HG03139 (cell line): ENCODE data around the gene PDCL3.

Source experiments
- ATAC-seq: cut with Tn5 transposase; IDR thresholded peaks from one replicate; pipeline ENCODE4 v1.9.1; 2021; ENCODE audit not compliant: unreplicated experiment

Gene PDCL3

DNA sequence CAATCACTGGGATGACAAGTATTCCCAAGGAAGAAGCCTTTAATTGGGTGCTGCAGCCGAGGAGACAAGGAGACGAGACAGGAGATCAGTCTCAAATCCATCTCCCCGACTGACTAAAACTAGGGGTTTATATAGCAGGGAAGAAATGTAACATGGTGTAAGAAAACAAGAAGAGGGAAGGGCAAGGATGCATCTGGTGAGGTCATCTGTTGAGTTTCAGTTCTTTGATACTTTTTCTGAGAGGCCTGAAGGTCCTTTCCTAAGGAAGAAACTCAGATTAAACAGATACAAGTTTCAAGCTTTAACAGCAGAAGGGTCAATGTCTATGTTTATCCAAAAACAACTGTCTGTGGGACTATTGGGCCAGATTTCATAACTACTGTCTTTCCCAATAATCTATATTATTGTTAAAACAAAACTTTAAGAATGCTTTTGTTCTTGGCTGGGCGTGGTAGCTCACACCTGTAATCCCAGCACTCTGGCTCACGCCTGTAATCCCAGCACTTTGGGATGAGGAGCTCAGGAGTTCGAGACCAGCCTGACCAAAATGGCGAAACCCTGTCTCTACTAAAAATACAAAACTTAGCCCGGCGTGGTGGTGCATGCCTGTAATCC is 2.5 kb upstream of the PDCL3 start:
- ATAC-seq: no peak

- no peak for ATAC-seq
These were observed 1.6 kb upstream of the PDCL3 start for GRCh38 chr2:100561191-100561590.

GRCh38 chr2:100563407-100564247 is 834 bp downstream of the PDCL3 start:
- no peak for ATAC-seq

DNA sequence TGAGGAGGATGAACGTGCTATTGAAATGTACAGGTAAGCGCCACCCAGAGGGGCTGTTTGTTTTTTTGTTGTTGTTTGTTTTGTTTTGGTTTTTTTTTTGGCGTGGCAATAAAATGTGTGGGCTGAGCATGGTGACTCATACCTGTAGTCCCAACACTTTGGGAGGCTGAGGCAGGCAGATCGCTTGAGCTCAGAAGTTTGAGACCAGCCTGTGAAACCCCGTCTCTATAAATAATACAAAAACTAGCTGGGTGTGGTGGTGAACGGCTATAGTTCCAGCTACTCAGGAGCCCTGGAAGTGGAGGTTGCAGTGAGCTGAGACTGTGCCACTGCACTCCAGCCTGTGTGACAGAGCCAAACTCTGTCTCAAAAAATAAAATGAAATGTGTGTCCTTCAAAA is 6.2 kb downstream of the PDCL3 start:
- no peak for ATAC-seq

DNA sequence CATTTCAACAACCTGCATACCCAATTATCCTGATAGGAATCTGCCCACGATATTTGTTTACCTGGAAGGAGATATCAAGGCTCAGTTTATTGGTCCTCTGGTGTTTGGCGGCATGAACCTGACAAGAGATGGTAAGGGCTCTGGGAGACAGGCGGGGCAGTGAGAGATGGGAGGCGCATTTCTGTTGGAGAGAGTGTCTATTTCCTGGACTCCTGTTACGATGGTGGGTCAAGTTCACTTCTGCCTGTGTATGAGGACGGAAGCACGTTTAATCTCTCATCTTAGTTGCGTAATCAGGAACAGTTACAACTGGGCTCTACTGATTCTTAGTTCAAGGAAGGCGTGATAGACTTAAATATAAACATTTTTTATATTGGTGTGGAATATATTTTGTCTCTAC is 8.9 kb downstream of the PDCL3 start:
- ATAC-seq: no peak

GRCh38 chr2:100577777-100578176 is 15.0 kb downstream of the PDCL3 start:
- ATAC-seq: no peak

DNA sequence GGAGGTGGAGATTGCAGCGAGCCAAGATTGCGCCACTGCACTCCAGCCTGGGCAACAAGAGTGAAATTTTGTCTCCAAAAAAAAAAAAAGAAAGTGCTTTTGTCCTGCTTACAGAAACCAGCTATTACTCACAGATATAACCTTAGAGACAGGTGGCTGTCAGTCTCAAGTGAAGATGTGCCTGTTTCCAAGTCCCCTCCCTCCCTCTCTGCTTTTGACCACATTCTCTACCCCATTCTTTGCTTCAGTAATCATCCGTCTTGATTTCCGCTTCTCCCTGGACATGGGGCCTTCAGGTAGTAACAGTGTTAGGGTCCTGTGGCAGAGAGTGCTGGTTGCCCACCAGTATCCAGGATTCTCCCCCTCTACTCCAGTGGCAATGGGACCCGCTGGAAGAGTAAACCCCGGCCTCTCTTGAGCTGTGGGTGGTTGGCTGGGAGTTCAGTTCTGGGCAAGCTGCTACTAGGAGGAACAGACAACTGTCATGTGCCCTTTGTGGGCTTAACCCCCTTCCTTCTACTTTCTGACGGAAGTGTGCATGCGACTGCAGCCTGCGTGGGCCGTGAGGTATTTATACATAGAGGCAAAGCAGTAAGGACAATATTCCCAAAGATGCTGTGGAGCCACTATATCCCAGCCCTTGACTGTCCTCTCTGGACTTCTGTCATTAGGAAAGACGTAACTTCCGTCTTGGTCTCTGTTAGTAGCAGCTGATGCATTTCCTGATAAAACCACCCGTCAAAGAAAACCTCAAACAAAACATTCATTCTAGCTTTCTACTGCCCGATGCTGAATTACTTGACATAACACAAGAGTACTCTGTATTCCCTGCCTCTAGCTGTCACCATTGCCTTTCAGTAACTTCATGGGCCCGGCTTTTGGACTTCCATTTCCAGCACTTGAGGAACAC is 17.8 kb downstream of the PDCL3 start:
- peak; percentile 64 for ATAC-seq

GRCh38 chr2:100581277-100581612 is 18.5 kb downstream of the PDCL3 start:
- ATAC-seq: no peak

DNA sequence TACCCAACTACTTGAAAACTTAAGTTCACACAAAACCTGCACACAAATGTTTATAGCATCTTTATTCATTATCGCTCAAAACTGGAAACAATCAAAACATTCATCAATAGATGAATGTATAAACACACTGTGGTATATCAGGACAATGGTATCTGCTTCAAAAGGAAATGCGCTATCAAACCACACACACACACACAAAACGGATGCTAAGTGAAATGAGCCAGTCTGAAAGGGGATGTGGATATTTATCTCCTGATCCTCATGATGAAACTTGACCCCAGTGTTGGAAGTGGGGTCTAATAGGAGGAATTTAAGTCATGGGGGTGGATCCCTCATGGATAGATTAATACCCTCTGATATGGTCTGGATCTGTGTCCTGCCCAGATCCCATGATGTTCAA is 22.0 kb downstream of the PDCL3 start:
- no peak for ATAC-seq

GRCh38 chr2:100588071-100588786 is 25.4 kb downstream of the PDCL3 start:
- ATAC-seq: no peak

DNA sequence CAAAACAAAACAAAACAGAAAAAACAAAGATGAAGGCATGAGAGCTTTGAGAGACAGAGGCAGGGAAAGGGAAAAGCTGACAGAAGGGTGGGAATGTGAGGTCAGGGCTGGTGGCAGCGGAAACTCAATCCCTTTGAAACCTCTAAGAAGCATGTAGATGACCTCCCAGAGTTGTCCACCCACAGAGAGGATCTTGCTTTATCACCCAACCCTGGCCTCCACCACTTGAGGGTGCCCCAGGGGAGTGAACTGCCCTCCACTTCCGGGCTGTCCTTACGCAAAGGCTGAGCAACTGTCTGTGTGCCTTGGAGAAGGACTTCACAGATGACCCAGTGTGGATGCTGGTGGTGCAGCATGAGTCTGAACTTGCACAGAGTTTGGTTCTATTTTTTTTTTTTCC is 26.7 kb downstream of the PDCL3 start:
- no peak for ATAC-seq

GRCh38 chr2:100592226-100592625 is 29.4 kb downstream of the PDCL3 start:
- no peak for ATAC-seq

DNA sequence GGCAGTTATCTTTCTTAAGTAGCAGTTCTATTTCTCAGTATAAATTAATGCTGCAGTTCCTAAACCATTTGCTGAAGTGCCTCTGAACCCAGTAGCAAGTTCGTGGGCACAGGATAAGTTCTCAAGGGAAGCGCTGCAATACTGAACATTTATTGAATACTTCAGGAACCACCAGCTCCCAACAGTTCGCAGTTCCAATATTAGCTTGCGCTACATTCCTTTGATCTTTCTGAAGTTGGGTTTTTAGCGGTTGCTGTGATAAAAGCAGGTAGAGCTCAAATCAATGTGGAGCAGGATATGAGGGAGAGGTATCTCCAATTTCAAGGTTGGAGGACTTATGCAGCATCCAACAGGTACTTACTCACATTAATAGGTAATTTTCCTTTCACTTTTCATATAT is 33.7 kb downstream of the PDCL3 start:
- ATAC-seq: no peak

- ATAC-seq: no peak
These were observed 36.8 kb downstream of the PDCL3 start for GRCh38 chr2:100599566-100599965.

- no peak for ATAC-seq
These were observed 38.9 kb downstream of the PDCL3 start for GRCh38 chr2:100601661-100602060.

DNA sequence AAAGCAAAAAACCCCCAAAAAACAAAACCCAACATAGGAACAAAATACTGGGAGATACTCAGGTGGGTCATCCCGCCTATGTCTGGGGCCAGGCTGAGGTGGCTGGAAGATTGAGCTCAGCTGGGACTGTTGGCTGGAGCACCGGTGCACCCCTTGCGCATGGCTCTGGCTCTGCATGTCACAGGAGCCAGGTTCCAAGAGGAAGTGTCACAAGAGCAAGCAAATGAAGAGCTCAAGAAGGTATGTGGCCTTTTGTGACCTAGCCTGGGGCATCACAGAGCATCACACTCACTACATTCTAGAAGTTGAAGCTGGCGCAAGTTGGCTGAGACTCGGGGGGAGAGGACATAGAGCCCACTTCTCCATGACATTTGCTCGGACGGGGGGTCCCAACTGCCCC is 40.6 kb downstream of the PDCL3 start:
- no peak for ATAC-seq

DNA sequence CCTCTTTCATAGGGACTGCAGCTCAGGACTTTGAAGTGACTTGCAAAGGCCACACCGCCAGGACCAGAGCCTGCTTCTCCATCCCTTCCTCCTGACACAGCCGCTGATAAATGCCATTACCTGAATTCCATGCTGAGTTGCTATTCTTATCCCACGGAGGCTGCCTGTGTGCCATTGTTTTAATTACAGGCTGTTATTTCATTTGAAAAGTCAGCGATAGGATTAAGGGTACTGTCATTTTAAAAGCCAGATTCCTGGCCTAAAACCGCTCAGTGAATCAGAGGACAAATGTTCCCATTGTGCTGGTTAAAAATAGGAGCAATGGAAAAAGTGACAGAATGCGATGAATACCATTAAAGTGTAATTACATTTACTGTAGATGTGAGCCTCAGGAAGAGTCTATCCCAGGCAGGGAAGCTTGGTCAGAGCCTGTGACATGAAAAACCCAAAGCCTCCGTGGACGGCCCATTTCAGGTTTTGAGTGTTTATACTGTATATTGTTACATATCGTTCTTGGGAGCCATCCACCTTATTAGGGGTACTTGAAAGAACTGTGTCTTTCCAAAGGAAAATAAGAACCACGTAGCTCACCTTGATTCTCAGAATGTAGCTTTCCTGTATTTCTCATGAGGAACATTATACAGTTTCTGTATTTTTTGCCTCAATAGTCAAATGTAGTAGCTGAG is 41.3 kb downstream of the PDCL3 start:
- no peak for ATAC-seq

DNA sequence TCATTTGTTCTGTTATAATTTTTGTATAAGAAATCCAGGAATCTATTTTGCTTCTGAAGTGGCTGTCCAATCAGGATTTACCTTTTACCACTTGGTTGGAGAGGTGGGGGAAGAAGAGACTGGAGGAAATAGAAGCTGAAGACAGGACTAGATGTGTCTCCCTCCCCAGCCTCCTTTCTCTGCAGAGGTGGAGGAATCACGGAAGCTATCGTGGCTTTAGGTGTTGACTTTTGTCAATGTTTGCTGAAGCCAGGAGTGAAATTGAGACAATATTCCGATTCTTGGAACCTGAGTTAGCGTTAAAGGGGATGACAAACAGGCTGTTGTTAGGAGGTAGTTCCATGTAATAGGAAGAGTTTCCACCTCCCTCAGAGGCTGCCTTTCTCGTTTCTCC is 43.5 kb downstream of the PDCL3 start:
- ATAC-seq: no peak

GRCh38 chr2:100606726-100607343 is 44.0 kb downstream of the PDCL3 start:
- ATAC-seq: no peak

DNA sequence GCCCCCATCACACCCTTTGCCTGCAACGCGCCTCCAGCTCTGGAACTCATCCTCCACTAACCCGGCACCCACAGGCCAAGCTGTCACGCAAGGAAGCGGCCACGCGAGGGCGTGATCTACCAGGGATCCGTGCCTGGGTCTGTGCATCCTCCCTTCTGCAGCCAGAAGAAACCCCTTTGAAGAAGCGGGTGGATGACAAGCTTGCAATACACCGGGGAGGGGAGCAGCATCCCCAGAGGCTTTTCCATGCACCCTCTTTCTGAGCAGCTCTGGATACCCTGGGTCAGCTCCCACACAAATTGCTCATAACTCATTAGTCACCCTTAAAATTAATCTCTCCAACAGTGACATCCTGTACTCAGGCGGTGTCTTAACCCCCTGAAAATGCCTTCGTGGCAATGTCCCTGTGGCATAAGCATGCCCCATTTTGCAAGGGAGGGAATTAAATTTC is 47.6 kb downstream of the PDCL3 start:
- ATAC-seq: no peak
